ENCODE data around the gene RNPS1. TPM values are rescaled to one million over a fixed set of nuclear protein-coding genes. Genes with fewer than 3 reads are reported as not detected.
"Not testable (repeated sequence)": the region's sequence is repeated elsewhere in the genome, so short reads cannot be mapped to it uniquely, and the experiment has no call there.

RNPS1 gene
- total and polyA plus RNA-seq, 9 of the 15 experiments (the other 6 are each of a cell fraction or from before 2014, with no cell fraction given), result 44.9 to 338 (median 202) TPM

GRCh38 chr16:2267505-2267912 lies 417 bp downstream of the RNPS1 start:
- in situ Hi-C loops (cut with MboI); H3K9me3 ChIP-seq (replicated peaks; ENCODE audit: control insufficient read depth, insufficient read depth, low read depth, low read length); FAIRE-seq; H3K9me1 ChIP-seq (ENCODE audit: control insufficient read depth, insufficient read depth, low read length); H3K27me3 ChIP-seq (ENCODE audit: control insufficient read depth in 2 of 2, insufficient read depth in 2 of 2, low read length in 2 of 2); CTCF ChIA-PET (ENCODE audit: low intra/inter-chr PET ratio); BruUV-seq (replicated peaks); POLR2A ChIA-PET; TF ChIP-seq ETV6 (CRISPR knock-in tag; IDR thresholded peaks at IDR 0.05; ENCODE audit: borderline replicate concordance): not testable (repeated sequence)
- peaks cover 79% of the 10 kb centered on the region for H3K79me2 ChIP-seq (ENCODE audit: control insufficient read depth, insufficient read depth, low read length)
- whole genome bisulfite sequencing (ENCODE audit: insufficient coverage, low coverage, missing lambda C conversion rate), result under 1% methylated on average over 24 of the region's 54 CpGs
- H3K27ac ChIP-seq (ENCODE audit: extremely low read depth, low read depth, low read length), result peak overlapping the region; percentile 98
- peaks cover 13 to 55% of the 10 kb centered on the region in 2 experiments; a peak in 4 of 5 replicates for H3K4me1 ChIP-seq (replicated peaks in 1 of 2; ENCODE audit: control insufficient read depth in 2 of 2, insufficient read depth in 2 of 2, low read length in 2 of 2)
- H3K9ac ChIP-seq (ENCODE audit: insufficient read depth in 1 of 2, low read depth in 2 of 2, low read length in 2 of 2), result peak overlapping the region; percentile 88 to 100
- H2AFZ ChIP-seq (ENCODE audit: low read depth, low read length), result peak overlapping the region; percentile 99
- DNase-seq (ENCODE audit: extremely low read depth in 1 of 4, low spot score in 3 of 4), result peak in 3 of 4 experiments; percentile 65 to 72 (median 66)
- H4K20me1 ChIP-seq (replicated peaks; ENCODE audit: control insufficient read depth, insufficient read depth, low read length), result peaks cover 27% of the 10 kb centered on the region
- peak overlapping the region; percentile 92; the same call in 1 of the 2 replicates for H3K4me2 ChIP-seq (ENCODE audit: insufficient read depth, low read length)
- ATAC-seq, result peak; percentile 85
- intact Hi-C loops (cut with micrococcal nuclease), result loop anchor here (5.0 kb wide), 1 partner anchor 245 kb away; no protein-coding TSS in a partner anchor
- H3K36me3 ChIP-seq (ENCODE audit: control insufficient read depth, insufficient read depth, low read length), result peaks cover 43% of the 10 kb centered on the region
- peak overlapping the region; percentile 79 for H3K4me3 ChIP-seq
- peak; percentile 65; the same call in 1 of the 2 replicates for TF ChIP-seq ETV5 (CRISPR knock-in tag; IDR thresholded peaks at IDR 0.05; ENCODE audit: low read depth)
- TF ChIP-seq ELK1 (CRISPR knock-in tag; IDR thresholded peaks at IDR 0.05), result 0 out of 2 replicates have a peak, but pooled peaks have one; percentile 41
- 0 out of 2 replicates have a peak, but pooled peaks have one; percentile 91 for TF ChIP-seq GABPB1 (CRISPR knock-in tag; IDR thresholded peaks at IDR 0.05)
- 0 out of 2 replicates have a peak, but pooled peaks have one; percentile 47 for TF ChIP-seq HNRNPL (IDR thresholded peaks at IDR 0.05; ENCODE audit: low read depth, low read length)
- TF ChIP-seq KAT7 (CRISPR knock-in tag; IDR thresholded peaks at IDR 0.05; ENCODE audit: borderline replicate concordance), result peak; percentile 18; the same call in 1 of the 2 replicates
- TF ChIP-seq ZC3H4 (CRISPR knock-in tag; IDR thresholded peaks at IDR 0.05; ENCODE audit: borderline replicate concordance), result 0 out of 2 replicates have a peak, but pooled peaks have one; percentile 42
- 0 out of 4 replicates have a peak, but pooled peaks of 1 of the 2 experiments have one; percentile 15 for TF ChIP-seq ETV6 (IDR thresholded peaks at IDR 0.05; ENCODE audit: borderline replicate concordance in 1 of 2, low read depth in 2 of 2, low read length in 1 of 2)
- TF ChIP-seq E2F5 (CRISPR knock-in tag; IDR thresholded peaks at IDR 0.05), result peak; percentile 53; the same call in 1 of the 2 replicates
- peak; percentile 20 to 85 (median 61); a peak in 3 of 6 replicates for TF ChIP-seq ZBTB11 (CRISPR knock-in tag; IDR thresholded peaks at IDR 0.05)
- TF ChIP-seq UBTF (IDR thresholded peaks at IDR 0.05; ENCODE audit: borderline replicate concordance in 1 of 2, low read depth in 2 of 2, low read length in 2 of 2), result 0 out of 4 replicates have a peak, but pooled peaks of 1 of the 2 experiments have one; percentile 49
- peak; percentile 89 for TF ChIP-seq PCBP1 (IDR thresholded peaks at IDR 0.05; ENCODE audit: low read depth, low read length, poor library complexity, severe bottlenecking)

Data from K562 (cell line).